ENCODE data around the gene HECW1.

- TF ChIP-seq POLR2AphosphoS5 (IDR thresholded peaks at IDR 0.05; ENCODE audit: low read depth, low read length) (no peak), REST (IDR thresholded peaks at IDR 0.05; ENCODE audit: insufficient read depth in 1 of 2, low read depth in 2 of 2, low read length in 2 of 2) (no peak)
These were observed 318.7 kb downstream of the HECW1 start for GRCh38 chr7:43431020-43431595.
